Subcutaneous adipose tissue (tissue), 4 donors: ENCODE results near the gene NUP93. TPM values are rescaled to one million over a fixed set of nuclear protein-coding genes. Genes with fewer than 3 reads are reported as not detected.

Source experiments
- CTCF ChIP-seq: fragments of 450-650 bp; IDR thresholded peaks from one replicate; pipeline ENCODE4 v1.5.1; 2016; ENCODE audit warnings: low read depth, mild to moderate bottlenecking, control low read depth, antibody characterized with exemption, moderate library complexity
- total RNA-seq, 4 donors: library from RNA; depleted of rRNA; stranded (reverse); fragments of >200 nt; gene quantifications; one replicate each; pipeline ENCODE4 v1.1.0, GENCODE V29; 2016

The NUP93 gene
- total RNA-seq, 4 donors from 2014 or later: 28.4 to 57.6 (median 47.5) TPM

DNA sequence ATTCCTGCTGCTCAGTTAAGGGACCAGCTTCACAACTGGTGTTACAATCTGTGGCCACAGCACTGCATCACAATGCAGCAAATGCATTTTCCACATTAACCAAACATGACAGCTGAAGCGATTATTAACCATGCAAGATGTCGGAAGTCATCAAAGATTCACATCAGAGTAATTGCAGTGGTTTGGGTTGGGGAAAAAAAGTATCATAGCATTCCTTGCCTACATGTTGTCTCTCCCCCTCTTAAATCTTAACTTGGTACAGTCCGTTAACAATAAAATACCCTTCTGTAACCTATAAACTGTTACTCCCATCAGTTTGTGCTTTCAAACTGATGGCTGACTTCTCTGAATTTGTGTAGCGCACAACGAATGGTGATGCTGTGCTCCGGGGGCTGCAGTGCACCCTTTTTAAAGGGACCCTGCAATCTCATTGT is 51.6 kb downstream of the NUP93 start:
- no peak for TF ChIP-seq CTCF

DNA sequence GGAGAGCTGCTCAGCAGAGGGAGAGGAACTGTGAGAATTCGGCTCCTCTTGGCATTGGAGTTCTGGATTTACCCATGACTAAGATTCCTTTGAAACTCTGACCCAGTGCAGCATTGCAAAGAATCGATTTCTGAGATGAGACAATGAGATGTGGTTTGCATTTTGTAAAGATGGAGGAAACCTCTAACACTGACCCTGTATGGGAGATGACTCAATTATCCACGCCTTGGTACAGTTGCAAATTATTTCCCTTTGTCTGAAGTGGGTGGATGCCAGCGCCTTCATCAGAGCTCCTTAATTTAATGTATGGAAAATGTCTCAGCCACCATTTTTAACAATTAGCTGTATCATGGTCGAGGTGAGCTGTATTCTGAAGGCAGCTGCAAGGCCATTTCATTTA is 53.4 kb downstream of the NUP93 start:
- no peak for TF ChIP-seq CTCF

- TF ChIP-seq CTCF: no peak
Measured at GRCh38 chr16:56785317-56785716, 55.4 kb downstream of the NUP93 start.

DNA sequence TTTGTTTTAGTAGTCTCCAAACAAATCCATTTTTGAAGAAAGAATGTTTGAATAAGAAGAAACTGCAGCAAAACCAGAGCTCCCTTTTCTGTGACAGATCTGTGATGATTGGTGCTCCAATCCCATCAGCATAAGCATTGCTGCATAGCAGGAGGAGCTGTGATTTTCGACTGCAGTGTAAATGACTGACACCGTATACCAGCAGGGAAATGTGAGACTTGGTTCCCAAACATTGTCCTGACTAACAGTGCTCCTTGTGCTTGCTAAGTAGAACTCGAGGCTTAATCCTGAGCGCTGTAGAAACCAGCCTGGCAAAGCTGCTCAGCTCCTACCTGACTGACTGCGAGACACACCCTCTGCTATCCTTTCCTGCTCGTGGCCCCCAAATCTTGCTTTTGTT is 57.2 kb downstream of the NUP93 start:
- TF ChIP-seq CTCF: no peak

DNA sequence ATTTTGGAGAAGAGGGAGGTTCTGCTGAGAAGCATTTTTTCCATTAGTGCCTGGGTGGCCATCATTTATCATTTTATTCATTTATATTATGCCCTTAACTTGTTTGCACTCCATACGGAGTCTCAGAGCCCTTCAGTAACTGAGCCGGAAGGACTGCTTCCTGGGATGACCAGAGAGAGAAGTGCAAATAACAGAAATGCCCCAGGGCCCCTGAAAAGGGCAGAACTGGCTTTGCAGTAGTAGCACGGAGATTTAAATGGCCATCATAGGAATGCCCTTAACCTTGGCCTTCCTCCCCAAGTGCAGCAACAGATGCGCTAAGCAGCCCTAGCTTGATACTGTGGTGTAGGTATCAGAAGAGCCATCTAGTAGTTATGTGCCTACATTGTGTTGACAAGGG is 58.5 kb downstream of the NUP93 start:
- no peak for TF ChIP-seq CTCF

GRCh38 chr16:56789360-56789759 is 59.4 kb downstream of the NUP93 start:
- no peak for TF ChIP-seq CTCF

DNA sequence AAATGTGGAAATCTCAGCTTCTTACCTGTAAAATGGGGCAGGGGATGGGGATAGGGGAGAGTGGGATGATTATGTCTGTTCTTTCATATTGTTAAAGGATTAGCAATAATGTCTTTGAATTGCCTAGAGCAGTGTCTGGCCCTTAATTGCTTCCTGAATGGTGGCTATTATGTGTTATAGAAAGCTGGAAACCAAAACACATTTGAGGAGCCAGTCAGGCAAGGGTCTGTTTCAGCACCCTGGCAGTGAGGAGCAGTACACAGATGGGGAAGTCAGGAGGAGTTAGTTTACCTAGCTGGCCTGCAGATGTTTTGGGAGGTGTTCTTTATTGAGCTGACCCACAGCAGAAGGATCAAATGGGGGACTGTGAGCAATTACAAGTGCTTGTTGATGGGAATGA is 63.0 kb downstream of the NUP93 start:
- TF ChIP-seq CTCF: no peak
